Inflammatory macrophage (primary cell): ENCODE data around the gene PRKAR1B.
"Not testable (repeated sequence)": the region's sequence is repeated elsewhere in the genome, so short reads cannot be mapped to it uniquely, and the experiment has no call there.

Experiments used
- DNase-seq, 2 donors: peaks; one replicate each; pipeline ENCODE4 v3.0.0-alpha.2; 2020 to 2022

Gene PRKAR1B

GRCh38 chr7:756928-757560, 30.0 kb upstream of the PRKAR1B start:
- no peak for DNase-seq

- DNase-seq: no peak
Observed at GRCh38 chr7:756231-756927, 29.3 kb upstream of the PRKAR1B start.

GRCh38 chr7:755413-755805, 28.3 kb upstream of the PRKAR1B start:
- no peak for DNase-seq

GRCh38 chr7:754531-755412, 27.7 kb upstream of the PRKAR1B start:
- DNase-seq: no peak

- no peak for DNase-seq
Observed at GRCh38 chr7:753190-753589, 26.1 kb upstream of the PRKAR1B start.

DNA sequence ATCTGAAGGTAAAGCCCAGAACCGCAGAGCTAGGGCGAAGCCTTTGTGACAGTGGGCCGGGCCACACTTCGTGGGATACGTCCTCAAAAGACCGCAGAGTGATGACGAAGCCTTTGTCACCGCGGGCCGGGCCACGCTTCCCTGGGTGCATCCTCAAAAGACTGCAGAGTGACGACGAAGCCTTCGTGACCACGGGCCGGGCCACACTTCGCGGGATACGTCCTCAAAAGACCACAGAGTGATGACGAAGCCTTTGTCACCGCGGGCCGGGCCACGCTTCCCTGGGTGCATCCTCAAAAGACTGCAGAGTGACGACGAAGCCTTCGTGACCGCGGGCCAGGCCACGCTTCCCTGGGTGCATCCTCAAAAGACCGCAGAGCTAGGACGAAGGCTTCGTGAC, 25.2 kb upstream of the PRKAR1B start:
- not testable (repeated sequence) for DNase-seq

- no peak for DNase-seq
Observed at GRCh38 chr7:751826-752225, 24.7 kb upstream of the PRKAR1B start.

GRCh38 chr7:750111-750905, 23.2 kb upstream of the PRKAR1B start:
- no peak for DNase-seq

- no peak for DNase-seq
Observed at GRCh38 chr7:749140-749551, 22.1 kb upstream of the PRKAR1B start.

DNA sequence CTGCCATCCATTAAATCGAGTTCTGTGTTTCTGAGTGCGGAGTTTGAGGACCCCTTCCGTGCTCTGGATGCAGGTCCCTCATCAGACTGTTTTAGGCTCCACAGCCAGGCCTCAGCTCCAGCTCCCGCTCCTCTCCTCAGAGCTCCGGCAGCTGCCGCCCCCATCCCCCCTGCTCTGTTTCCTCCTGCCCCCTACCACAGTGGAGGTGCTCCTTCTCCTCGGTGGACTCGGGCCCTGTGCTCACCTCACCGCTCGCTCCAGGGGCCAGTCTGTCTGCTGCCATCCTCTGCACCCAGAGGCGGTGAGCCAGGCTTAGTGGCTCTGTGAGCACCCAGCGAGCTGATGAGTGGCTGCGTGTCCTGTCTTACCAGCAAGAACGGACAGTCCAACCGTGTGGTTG, 21.4 kb upstream of the PRKAR1B start:
- DNase-seq: no peak

- no peak for DNase-seq
Observed at GRCh38 chr7:747186-747585, 20.1 kb upstream of the PRKAR1B start.

- DNase-seq: no peak
Observed at GRCh38 chr7:746155-747061, 19.3 kb upstream of the PRKAR1B start.

- DNase-seq: no peak
Observed at GRCh38 chr7:745431-746154, 18.5 kb upstream of the PRKAR1B start.

- DNase-seq: no peak
Observed at GRCh38 chr7:744854-745430, 17.9 kb upstream of the PRKAR1B start.

- not testable (repeated sequence) for DNase-seq
Observed at GRCh38 chr7:744128-744520, 17.0 kb upstream of the PRKAR1B start.

DNA sequence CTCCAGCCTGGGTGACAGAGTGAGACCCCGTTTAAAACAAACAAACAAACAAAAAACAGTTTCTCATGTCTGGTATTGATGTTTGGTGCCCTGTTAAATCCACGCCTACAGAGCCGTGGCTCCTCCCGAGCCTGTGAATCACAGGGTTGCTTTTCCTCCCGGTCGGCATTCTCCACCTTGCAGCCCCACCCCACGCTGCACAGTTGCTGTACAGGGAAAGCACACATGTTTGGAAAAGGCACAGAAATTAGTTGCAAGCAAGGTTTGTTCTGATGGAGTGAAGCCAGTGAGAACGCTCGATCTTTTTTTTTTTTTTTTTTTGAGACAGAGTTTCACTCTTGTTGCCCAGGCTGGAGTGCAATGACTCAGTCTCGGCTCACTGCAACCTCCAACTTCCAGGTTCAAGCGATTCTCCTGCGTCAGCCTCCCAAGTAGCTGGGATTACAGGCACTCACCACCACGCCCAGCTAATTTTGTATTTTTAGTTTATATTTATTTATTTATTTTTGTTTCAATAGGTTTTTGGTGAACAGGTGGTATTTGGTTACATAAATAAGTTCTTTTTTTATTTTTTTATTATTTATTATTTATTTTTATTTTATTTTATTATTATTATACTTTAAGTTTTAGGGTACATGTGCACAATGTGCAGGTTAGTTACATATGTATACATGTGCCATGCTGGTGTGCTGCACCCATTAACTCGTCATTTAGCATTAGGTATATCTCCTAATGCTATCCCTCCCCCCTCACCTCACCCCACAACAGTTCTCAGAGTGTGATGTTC, 16.5 kb upstream of the PRKAR1B start:
- not testable (repeated sequence) for DNase-seq

DNA sequence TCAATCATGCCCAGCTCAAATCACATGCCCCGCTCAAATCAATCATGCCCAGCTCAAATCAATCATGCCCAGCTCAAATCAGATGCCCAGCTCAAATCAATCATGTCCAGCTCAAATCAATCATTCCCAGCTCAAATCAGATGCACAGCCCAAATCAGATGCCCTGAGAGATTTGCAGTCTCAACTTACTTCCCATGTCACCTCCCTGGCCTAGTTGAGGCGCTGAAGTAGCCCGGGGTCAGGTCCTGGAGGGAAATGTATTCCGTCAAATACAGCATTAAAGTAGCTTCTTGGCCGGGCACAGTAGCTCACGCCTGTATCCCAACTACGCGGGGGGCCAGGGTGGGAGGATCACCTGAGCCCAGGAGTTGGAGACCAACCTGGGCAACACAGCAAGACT, 15.7 kb upstream of the PRKAR1B start:
- DNase-seq: no peak

- DNase-seq: no peak
Observed at GRCh38 chr7:741850-742249, 14.8 kb upstream of the PRKAR1B start.

DNA sequence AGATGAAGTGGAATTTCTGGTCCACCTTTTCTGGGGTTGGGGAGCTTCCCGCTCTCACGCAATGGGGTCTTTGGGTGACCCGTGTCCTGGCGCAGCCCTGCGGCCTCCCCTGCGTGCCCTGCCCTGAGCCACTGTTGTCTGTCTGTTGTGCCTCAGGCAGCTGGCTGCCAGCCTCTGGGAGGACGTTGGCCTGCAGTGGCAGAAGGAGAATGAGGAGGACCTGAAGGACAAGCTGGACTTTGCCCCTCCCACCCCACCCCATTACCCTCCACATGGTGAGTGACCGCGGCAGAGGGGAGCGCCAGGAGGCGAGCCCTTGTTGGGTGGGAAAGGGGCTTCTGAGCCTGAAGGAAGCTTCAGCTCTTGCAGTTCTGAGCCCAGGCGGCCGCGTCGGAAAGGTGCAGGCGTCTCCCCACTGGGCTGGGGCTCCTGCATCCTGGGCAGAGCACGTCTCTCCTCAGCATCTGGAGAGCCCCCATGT, 14.2 kb upstream of the PRKAR1B start:
- no peak for DNase-seq
